Stimulated activated CD4-positive, alpha-beta T cell treated with anti-CD3 and anti-CD28 coated beads, TNF-alpha, amount 100 ng/mL, for 48 hours (primary cell): ENCODE data around the gene VMAC.

ENCODE experiments used
- DNase-seq, 3 donors: peaks; one replicate each; pipeline ENCODE4 v3.0.0-alpha.2; 2020; ENCODE audit warnings: low read depth in 3 of 3

The VMAC gene

DNA sequence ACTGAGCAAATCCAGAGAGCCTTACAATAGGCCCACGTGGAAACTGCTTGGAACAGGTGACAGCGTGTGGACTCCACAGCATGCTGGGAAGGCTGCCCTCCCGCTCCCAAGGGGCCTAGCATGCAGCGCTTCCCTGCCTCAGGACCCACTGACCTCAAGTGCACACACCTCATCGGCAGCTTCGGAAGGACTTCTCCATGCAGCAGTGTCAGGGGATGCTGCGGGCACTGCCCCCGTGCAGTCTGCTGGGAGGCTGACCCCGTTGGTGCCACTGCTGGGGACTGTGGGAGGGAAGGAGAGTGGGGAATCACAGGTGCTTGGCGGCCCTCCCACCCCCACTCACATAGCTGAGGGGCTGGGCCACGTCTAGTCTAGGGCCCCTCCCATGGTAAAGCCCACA lies 26.6 kb downstream of the VMAC start:
- DNase-seq, result no peak

DNA sequence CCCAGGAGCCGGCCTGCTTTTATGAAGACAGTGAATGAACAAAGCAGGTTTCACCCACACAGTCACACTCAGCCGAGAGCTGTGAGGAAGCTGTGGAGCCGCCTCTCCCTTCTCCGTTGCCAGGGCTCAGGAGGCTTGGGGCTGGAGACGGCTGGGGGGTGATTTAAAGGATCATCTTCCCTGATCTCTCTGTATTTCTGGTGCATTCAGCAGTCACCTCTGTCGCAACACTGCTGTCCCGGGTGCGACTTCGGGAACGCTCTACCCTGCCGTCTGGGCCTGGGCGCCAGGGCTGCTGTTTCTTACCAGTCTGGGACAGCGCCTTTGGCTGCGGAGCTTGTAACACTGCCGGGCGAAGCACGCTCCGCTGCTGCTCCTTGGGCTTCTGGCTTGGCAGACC lies 27.5 kb downstream of the VMAC start:
- DNase-seq, result no peak

GRCh38 chr19:5932609-5933262 lies 28.1 kb downstream of the VMAC start:
- no peak for DNase-seq

- no peak for DNase-seq
Observed at GRCh38 chr19:5933391-5934068, 28.9 kb downstream of the VMAC start.

GRCh38 chr19:5934069-5934401 lies 29.4 kb downstream of the VMAC start:
- no peak for DNase-seq

DNA sequence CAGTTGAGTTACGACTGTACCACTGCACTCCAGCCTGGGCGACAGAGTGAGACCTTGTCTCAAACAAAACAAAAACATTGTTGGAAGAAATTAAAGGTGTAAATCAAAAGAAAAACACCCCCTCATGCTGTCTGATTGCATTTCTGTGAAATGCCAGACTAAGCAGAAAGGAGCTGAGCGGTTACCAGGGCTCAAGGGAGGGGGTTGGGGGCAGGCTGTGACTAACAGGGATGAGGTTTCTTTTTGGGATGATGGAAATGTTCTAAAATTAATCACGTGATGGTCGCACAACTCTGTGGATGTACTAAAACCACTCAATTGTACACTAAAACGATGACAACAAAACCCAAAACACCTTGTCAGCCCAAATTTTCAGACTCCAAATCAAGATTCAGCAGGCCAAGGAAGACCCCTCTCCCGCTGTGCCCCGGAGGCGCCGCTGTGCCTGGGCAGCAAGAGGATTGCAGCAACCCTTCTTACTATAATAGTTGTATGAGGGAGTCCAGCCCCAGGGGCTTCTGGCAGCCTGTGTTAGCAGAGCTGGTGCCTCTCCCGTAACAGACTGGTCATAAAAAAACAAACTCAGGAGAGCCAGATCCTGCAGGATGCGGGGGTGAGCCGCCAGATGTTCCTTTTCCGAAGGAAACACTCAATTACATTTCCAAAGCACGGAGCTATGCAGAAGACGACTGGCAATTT lies 30.3 kb downstream of the VMAC start:
- no peak for DNase-seq

- DNase-seq, result no peak
Observed at GRCh38 chr19:5935473-5936291, 31.0 kb downstream of the VMAC start.

- no peak for DNase-seq
Observed at GRCh38 chr19:5936292-5936592, 31.6 kb downstream of the VMAC start.

DNA sequence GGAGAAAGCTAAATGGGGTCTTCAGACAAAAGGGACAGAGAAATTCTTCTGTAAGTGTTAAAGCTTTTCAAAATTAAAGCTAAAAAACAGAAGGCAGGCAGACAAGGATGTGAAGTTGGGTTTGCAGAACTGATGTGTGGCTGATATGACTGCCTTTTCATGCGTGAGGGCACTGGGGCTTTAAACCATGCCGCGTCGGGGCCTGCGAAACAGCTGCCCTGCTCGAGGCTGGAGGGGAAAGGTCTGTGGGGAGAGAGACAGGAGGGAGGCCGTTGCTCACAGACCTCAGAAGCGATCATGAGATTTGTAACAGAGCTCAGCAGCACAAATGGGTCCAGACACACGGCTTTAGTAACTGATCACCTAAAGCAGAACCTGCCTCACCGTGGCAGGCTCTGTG lies 32.9 kb downstream of the VMAC start:
- DNase-seq, result no peak

- no peak for DNase-seq
Observed at GRCh38 chr19:5940260-5941208, 35.9 kb downstream of the VMAC start.

GRCh38 chr19:5941673-5942072 lies 37.0 kb downstream of the VMAC start:
- DNase-seq, result no peak

- no peak for DNase-seq
Observed at GRCh38 chr19:5943045-5943444, 38.4 kb downstream of the VMAC start.

- DNase-seq, result no peak
Observed at GRCh38 chr19:5943623-5944022, 39.0 kb downstream of the VMAC start.

- no peak for DNase-seq
Observed at GRCh38 chr19:5947435-5947834, 42.8 kb downstream of the VMAC start.

GRCh38 chr19:5948752-5949564 lies 44.3 kb downstream of the VMAC start:
- DNase-seq, result no peak

DNA sequence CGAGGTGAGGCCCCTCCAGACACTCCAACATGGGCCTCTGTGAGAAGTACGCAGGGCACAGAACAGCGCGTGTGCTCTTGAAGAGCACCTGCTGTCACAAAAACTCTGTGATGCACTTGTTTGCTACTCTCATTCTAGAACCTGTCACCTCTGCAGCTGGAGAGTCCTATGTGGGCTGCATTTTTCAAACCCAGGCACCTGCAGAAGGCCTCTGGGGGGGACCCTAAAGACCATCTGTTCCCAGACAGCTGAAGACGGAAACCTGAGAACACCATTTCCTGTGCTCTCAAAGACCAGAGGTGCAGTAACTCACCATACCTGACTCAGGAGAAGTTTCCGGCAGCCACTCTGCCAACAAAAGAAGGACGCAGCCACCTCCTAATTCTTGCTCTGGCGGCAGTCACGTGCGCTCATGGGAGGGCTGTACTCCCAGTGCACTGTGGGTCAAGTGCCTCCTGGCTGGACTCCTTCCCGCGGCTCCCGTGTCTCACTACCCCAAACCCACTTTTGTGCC lies 45.2 kb downstream of the VMAC start:
- peak in 1 of 3 donors; percentile 12 for DNase-seq

DNA sequence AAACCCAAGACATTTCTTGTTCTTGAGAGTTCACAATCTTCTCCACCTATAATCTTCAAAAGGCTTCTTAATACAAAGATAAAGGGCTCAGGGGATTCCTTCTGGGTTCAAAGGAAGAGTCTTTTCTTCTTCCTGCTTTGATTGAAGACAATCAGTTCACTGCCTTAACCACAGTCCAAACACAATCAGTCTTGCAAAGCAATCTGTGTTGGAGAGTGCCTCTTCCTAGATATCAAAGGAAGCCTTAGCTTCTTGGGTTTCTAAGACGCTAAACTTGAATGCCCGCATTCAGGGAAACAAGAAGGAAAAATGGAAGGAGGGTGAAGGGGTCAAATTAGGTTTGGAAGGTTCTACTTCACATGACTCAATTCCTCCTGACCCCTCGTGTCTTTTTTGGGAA lies 46.1 kb downstream of the VMAC start:
- no peak for DNase-seq

- no peak for DNase-seq
Observed at GRCh38 chr19:5951338-5951861, 46.7 kb downstream of the VMAC start.

GRCh38 chr19:5952193-5953029 lies 47.7 kb downstream of the VMAC start:
- DNase-seq, result no peak
